NCI-H1417 (cell line): ENCODE results near the gene PDE9A.
A peak's percentile ranks its signal among the peaks of the same experiment; 100 is the strongest.

Experiments
- DNase-seq, 3 experiments: peaks; one replicate each; lab custom pipeline; 2025; lab: John Stamatoyannopoulos, UW

PDE9A gene

GRCh38 chr21:42671778-42672593 lies 18.6 kb downstream of the PDE9A start:
- peak in 2 of 3 experiments; percentile 25 to 74 for DNase-seq

DNA sequence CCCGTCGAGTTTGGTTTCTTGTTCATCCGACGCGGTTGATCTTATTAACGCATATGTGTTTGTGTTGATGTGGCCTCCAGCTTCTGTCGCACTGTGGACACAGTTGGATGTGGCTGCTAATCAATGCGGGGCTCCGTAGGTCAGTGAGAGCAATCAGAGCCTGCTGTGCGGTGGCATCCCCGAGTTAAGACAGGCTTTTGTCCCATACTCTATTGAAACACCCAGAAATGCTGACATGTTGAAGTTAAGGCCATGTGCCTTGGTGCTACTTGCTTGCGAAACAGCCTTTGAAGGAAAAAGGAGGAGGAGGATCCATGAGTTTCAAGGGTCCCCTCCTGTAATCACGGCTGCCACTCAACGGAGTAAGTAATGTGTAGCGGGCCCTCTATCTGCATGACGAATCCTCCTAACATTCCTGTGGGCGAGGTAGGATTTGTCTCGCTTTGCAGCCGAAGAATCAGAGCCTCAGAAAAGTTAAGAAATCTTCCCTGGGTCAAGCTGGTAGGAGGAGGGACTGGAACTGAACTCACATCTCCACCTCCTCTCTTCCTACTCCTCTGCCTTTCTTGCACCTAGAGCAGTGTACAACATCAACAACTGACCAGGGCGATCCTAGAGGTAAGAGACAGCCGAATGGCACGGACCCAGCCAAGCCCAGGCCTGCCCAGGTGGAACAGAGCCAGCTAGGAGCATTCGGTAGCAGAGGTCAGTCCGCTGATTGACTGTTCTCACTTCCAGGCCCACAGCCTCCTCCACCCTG lies 19.5 kb downstream of the PDE9A start:
- peak in 1 of 3 experiments; percentile 38 for DNase-seq

- DNase-seq: no peak
Measured at GRCh38 chr21:42673633-42674328, 20.4 kb downstream of the PDE9A start.

GRCh38 chr21:42674351-42674940 lies 21.0 kb downstream of the PDE9A start:
- DNase-seq: peak in 2 of 3 experiments; percentile 75 to 95

GRCh38 chr21:42675403-42675802 lies 22.0 kb downstream of the PDE9A start:
- no peak for DNase-seq

GRCh38 chr21:42676808-42677207 lies 23.4 kb downstream of the PDE9A start:
- peak in 2 of 3 experiments; percentile 81 to 94 for DNase-seq

DNA sequence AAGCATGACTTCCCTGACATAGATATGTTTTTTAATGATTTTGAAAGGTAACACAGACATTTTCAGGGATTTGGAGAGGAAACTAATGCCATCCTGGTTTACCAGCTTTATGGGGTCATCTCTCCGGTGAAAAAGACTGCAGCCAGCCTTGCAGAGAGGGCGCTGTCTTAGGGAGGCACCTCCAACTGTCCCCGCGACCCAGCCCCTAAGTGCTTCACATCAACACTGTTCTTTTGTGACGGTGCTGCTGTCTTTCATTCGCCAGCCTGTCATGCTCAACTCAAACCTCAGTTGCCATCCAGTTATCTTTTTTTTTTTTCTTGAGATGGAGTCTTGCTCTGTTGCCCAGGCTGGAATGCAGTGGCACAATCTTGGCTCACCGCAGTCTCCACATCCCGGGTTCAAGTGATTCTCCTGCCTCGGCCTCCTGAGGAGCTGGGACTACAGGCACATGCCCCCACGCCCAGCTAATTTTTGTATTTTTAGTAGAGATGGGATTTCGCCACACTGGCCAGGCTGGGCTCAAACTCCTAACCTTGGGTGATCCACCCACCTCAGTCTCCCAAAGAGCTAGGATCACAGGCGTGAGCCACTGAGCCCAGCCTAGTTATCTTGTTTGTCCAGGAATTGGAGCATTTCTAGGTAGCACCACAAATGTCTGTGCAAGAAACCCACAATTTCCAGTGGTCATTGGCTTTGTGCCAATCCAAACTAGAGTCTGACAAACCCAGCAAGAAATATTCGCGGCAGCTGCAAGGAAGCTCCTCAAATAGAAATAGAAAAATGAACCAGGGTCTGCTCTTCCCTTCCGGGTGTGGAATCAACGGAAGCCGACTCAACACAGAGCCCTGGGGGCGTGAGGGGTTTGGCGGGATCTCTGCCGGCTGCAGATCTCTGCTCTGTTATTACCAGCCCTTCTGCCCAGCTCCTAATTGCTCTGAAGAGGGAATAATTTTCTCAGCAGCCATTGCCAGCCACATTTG lies 24.2 kb downstream of the PDE9A start:
- peak; percentile 37 to 96 (median 86) for DNase-seq

- no peak for DNase-seq
Measured at GRCh38 chr21:42678618-42679295, 25.3 kb downstream of the PDE9A start.

DNA sequence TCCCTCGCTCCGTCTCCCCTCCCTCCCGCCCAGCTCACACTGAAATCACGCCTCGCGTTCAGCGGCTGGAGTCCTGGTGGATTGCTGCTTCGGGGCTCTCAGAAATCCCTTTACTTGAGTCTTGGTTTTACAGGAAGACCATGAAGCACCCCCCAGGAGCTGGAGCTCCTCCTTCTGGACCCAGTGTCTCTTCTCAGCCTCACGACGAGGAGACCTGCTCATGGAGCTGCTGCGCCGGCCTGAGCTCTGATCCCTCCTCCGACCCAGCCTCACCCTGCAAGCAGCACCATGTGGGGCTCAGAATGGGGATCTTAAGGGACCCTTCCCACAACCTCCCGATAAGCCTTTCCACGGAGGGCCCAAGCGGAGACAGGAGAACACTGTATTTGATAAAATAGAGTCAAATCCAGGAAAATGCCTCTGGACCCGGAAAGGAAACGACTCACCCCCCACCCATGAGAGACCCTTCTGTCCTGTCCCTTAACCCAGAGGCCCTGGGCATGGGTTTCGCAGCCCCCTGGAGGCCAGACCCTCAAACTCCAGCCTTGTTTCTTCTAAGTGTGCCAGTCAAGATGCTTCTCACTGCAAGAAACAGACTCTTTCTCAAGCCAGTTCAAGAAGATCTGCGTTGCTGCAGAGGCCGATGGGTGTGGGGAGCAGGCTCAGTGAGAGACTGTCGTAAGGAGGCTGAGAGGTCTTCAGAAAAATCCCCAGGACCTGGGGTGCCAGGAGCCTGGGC lies 26.1 kb downstream of the PDE9A start:
- DNase-seq: no peak

- no peak for DNase-seq
Measured at GRCh38 chr21:42680058-42680330, 26.6 kb downstream of the PDE9A start.

DNA sequence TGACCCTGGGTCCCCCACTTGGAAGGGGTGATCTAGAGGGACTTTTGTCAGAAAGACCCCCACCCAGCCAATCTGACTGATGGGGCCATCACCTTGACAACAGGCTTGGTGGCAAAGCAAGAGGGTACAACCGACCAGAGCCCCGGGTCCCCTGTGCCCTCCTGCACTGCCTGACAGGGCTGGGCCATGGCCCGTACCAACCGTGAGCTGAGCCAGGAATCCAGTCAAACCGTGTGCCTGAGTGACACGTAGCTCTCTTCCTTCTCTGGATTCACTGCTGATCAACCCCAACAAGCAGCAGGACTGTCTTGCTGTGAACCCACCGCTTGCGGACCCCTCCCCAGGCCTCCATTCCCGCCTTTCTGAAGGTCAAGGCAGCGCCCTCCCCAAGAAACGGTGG lies 27.0 kb downstream of the PDE9A start:
- DNase-seq: no peak

DNA sequence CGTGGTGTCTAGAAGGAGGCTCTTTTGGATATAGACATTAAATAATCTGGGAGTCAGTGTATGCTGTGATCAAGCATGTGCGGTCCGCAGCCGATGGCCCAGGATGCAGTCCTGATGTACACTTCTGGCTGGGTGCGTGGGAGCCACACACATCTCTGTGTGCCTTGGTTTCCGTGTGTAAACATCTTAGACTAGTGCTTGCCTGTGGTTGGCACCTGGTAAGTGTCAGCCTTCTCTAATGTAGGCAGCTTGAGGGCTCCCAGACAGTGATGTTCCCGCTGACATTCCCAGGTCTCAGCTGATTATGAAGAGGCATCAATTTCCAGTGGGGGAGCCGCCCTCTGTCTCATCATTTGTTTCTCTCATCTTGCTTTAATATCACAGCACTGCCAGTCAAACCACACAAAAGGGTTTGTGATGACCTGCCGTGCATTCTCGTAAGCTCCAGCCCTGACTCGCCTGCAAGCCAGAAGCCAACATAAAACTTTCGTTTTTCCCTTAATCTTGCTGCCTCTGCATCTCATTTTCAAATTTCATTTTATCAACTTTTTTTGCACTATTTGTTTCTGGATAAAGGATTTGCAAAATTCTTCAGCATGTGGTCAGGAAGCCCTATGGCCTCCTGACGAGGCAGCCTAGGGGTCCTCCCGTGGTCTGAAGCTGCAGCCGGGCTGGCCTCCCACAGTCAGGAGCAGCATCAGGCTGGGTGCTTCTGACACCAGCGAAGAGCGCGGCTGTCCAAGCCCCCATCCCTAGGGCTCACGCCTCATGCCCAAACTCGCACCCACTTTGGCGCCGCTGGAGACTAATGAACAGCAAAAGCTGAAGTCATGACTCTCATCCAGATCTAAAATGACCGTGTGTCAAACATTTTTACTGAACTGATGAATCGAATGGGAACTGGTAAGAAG lies 28.1 kb downstream of the PDE9A start:
- peak in 2 of 3 experiments; percentile 10 to 15 for DNase-seq

- DNase-seq: no peak
Measured at GRCh38 chr21:42682661-42683210, 29.3 kb downstream of the PDE9A start.

DNA sequence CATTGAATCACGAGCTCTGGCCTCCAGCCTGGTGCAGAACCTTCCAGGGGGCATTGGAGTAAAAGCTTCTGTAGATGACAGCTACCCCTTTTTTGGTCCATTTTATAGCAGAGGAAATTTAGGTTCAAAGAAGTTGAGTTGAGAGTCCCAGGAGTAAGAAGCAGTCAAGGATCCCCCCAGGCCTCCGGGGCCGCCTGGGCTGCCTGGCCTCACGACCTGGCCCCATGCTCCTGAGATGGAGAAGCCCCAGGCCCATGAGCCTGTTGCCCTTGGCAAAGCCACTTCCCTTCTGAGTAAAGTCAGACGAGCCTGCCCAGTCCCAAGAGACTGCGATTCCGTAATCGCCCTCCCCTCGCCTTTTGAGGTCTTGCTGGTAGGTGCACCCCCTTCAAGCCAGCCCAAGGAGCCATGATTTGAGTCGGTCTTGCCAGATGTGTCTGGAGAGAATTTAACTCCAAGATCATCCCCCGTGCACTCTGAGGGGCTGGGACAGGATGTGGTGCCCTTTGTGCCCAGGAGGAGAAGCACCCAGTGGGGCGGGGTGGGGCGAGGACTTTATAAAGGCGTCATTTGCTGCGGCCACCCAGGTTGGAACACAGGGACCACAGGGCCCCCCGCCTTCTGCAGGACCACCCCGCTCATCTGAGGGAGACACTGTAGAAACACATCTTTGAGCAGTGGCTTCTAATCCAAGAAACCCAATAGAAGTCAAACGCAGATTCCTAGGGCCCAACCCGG lies 30.1 kb downstream of the PDE9A start:
- no peak for DNase-seq

DNA sequence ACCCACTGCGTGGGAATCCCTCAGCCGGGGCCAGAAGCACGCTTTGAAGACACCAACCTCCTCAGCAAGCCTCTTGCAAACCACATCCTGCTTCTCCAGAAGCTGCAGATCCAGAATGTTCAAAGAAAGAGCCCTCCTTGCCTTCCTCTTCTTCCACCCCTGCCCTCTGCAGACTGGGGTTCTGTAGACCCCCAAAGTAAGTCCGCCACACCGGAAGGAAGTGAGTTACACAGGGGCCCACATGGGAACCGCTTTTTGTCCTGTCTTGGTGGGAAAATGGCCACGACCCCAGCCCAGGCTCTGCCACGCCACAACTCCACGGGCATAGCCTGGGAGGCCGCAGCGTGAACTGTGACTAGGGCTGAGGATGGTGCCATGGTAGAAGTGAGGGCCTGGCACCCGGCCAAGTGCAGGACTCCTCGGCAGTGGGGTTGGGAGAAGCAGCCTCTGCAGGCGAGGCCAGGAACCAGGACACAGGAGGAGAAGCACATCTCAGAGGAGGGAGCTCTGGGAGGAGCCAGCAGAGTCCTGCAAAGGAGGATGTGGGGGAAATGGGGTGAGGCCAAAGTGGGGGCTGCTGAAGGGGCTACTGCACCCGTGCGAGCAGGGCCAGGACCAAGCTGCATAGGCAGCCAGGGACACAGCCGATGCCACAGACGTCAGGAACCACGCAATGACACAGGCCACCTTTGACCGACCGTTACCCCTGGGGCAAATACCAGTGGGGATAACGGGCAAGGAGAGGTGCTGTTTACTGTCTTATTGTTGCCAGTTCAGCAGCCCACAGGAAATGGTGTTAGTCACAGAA lies 30.9 kb downstream of the PDE9A start:
- DNase-seq: no peak

DNA sequence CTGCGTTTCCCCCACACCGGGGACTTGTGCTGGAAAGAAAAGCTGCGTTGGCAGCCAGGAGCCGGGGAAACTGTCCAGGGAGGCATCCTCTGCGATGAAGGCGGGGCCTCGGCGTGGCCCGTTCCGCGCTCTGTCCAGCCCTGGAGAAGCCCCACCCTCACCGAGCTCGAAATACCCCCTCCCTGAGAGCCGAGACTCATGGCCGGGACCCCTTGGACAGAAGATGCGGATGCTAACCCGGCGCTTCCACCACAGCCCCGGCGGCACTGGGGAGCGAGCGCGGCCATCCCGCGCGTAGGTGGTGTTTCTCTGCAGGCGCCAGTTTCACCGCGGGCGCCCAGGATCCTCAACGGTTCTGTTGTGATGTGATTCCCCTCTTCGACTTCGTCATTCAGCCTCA lies 31.6 kb downstream of the PDE9A start:
- DNase-seq: no peak

DNA sequence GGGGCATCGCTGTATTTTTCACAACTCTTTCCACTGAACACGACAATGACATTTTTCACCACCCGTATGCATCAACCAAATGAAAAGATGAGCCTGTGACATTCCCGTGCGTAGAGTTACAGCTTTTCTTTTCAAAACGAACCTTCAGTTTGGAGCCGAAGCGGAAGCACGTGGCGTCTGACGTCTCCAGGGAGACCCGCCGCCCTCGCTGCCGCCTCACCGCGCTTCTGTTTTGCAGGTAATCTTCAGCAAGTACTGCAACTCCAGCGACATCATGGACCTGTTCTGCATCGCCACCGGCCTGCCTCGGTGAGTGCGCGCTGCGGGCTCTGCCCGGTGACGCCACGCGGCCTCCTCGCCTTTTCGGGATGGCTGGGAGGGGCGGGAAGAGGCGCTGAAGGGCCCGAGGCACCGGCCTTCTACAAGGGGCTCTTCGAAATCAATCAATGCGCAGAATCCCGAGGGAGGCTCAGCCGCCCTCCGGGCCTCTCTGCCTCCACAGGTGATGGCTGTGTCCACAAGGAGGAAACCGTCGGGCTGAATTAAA lies 32.6 kb downstream of the PDE9A start:
- no peak for DNase-seq
